Right atrium auricular region (tissue), 2 donors: Measurements from ENCODE around the gene MYO18A. TPM values are rescaled to one million over a fixed set of nuclear protein-coding genes. Genes with fewer than 3 reads are reported as not detected.

Experiments
- DNase-seq: peaks from one replicate; pipeline ENCODE4 v3.0.0-alpha.2; 2019; ENCODE audit warnings: low spot score
- H3K27ac ChIP-seq, 2 donors: fragments of 200-600 bp; sonication (generic); 1 replicate in 1 of 2; 2 replicates in 1 of 2; pipeline ENCODE4 v1.5.1; 2016 to 2019
- H3K27me3 ChIP-seq, 2 donors: fragments of 200-600 bp; sonication (generic); one replicate each; pipeline versions ENCODE4 v1.5.1 to v1.6.0; 2017 to 2019
- H3K36me3 ChIP-seq: fragments of 200-600 bp; sonication (generic); one replicate; pipeline ENCODE4 v1.5.1; 2016
- H3K4me1 ChIP-seq, 2 donors: fragments of 200-600 bp; sonication (generic); one replicate each; pipeline versions ENCODE4 v1.5.1 to v1.6.0; 2017 to 2019
- H3K4me3 ChIP-seq, 2 donors: fragments of 200-600 bp; sonication (generic); 1 replicate in 1 of 2; 2 replicates in 1 of 2; pipeline ENCODE4 v1.5.1; 2017 to 2019; ENCODE audit warnings: mild to moderate bottlenecking in 1 of 2, moderate library complexity in 1 of 2
- H3K9me3 ChIP-seq, 2 donors: fragments of 200-600 bp; sonication (generic); one replicate each; pipeline ENCODE4 v1.5.1; 2019
- total RNA-seq, 2 donors: library from RNA; depleted of rRNA; stranded (reverse); fragments of >200 nt; gene quantifications; one replicate each; pipeline ENCODE4 v1.1.0, GENCODE V29; 2016
- TF ChIP-seq, protein P1 (sequence below), 2 donors: fragments of 200-600 bp; sonication (generic); IDR thresholded peaks; one replicate each; pipeline ENCODE4 v1.5.1; 2019; ENCODE audit warnings: antibody characterized with exemption in 2 of 2

MYO18A gene
- total RNA-seq, 2 donors from 2014 or later: 159 to 219 TPM

DNA sequence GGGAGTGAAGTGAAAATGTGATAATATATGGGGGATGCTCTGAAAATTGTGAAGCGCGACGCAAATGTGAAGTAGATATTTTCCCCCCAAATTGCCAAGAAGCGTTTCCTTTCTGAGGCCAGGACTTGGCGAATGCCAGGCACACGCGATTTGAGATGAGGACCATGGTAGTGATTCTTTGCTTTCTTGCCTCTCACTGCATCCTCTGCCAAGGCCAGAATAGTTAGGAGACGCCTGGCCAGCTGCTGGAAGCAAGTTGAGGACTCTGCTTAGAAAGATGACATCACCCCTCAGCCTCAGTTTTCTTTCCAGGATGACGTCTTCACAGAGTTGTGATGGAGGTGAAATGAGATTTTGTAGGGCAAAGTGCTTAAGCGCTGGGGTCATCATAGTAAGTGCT lies 111.4 kb downstream of the MYO18A start:
- H3K4me1 ChIP-seq: peaks cover 0 to 21% of the 10 kb centered on the region in 2 donors
- H3K27ac ChIP-seq: no peak overlapping the region
- DNase-seq: no peak
- no peaks in the 10 kb centered on the region for H3K27me3 ChIP-seq
- TF ChIP-seq, protein P1, sequence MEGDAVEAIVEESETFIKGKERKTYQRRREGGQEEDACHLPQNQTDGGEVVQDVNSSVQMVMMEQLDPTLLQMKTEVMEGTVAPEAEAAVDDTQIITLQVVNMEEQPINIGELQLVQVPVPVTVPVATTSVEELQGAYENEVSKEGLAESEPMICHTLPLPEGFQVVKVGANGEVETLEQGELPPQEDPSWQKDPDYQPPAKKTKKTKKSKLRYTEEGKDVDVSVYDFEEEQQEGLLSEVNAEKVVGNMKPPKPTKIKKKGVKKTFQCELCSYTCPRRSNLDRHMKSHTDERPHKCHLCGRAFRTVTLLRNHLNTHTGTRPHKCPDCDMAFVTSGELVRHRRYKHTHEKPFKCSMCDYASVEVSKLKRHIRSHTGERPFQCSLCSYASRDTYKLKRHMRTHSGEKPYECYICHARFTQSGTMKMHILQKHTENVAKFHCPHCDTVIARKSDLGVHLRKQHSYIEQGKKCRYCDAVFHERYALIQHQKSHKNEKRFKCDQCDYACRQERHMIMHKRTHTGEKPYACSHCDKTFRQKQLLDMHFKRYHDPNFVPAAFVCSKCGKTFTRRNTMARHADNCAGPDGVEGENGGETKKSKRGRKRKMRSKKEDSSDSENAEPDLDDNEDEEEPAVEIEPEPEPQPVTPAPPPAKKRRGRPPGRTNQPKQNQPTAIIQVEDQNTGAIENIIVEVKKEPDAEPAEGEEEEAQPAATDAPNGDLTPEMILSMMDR (IDR thresholded peaks at IDR 0.05): no peak
- H3K36me3 ChIP-seq: no peaks in the 10 kb centered on the region
- no peak overlapping the region for H3K4me3 ChIP-seq
- H3K9me3 ChIP-seq: no peaks in the 10 kb centered on the region

DNA sequence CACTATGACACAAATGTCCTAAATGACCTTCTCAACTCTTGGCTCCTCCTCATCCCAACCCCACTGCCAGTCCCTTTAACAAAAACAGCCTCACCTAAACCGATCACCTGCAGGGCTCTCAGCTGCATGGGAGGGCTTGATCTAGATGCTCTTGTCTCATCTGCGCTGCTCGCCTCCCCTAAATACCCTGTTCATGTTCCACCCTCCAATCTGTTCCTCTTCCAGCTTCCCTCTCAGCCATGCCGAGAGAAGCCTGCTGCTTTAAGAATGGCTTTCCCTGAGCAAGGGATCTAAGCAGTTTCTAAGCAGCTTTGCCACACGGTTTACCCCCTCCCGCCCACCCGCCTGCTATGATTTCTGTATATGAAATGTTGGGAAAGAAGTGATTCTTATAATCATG lies 113.6 kb downstream of the MYO18A start:
- H3K27me3 ChIP-seq: no peaks in the 10 kb centered on the region
- no peak overlapping the region for H3K27ac ChIP-seq
- H3K4me1 ChIP-seq: peaks cover 0 to 21% of the 10 kb centered on the region in 2 donors
- TF ChIP-seq, protein P1 (IDR thresholded peaks at IDR 0.05): no peak
- no peak overlapping the region for H3K4me3 ChIP-seq
- H3K36me3 ChIP-seq: no peaks in the 10 kb centered on the region
- no peaks in the 10 kb centered on the region for H3K9me3 ChIP-seq
- DNase-seq: no peak

DNA sequence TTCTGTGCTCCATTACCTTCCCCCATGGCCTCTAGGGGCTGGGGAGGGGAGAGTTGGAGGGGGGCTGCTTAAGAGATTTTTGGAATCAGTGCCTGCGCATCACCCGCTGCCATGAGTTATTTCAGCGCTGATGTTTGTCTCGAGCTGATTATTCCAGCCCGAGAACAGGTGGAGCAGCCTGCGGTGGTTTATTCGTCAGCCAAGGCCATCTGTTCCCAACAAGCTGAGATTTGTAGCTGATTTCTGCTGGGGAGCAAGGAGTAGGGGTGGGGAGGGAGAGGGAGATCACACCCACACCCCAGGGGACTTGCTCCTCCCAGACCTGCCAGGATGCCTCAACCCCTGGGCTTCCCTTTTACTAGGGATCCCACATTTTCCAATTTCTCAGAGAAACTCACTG lies 114.2 kb downstream of the MYO18A start:
- H3K27me3 ChIP-seq: no peaks in the 10 kb centered on the region
- DNase-seq: no peak

DNA sequence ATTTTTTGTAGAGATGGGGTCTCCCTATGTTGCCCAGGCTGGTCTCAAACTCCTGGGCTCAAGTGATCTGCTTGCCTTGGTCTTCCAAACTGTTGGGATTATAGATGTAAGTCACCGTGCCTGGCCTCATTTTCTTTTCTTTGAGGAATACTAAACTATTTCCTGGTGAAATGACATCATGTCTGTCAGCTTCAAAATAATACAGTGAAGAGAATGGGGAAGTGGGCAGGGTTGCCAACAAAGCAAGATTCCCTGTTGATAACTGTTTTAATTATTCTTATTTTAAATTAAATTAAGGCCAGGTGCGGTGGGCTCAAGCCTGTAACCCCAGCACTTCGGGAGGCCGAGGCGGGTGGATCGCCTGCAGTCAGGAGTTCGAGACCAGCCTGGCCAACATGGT lies 116.2 kb downstream of the MYO18A start:
- TF ChIP-seq, protein P1 (IDR thresholded peaks at IDR 0.05): no peak
- Histone ChIP-seq H3K27me3 (no peaks in the 10 kb centered on the region), H3K4me3 (no peak overlapping the region), H3K9me3 (no peaks in the 10 kb centered on the region), H3K4me1 (peaks cover 0 to 15% of the 10 kb centered on the region in 2 donors), H3K27ac (no peak overlapping the region), H3K36me3 (no peaks in the 10 kb centered on the region)
- no peak for DNase-seq

More for the DNA sequence above, 114.2 kb downstream of the MYO18A start:
- H3K4me1 ChIP-seq: peaks cover 0 to 24% of the 10 kb centered on the region in 2 donors
- no peak overlapping the region for H3K27ac ChIP-seq
- TF ChIP-seq, protein P1 (IDR thresholded peaks at IDR 0.05): no peak
- H3K36me3 ChIP-seq: no peaks in the 10 kb centered on the region
- no peak overlapping the region for H3K4me3 ChIP-seq
- H3K9me3 ChIP-seq: no peaks in the 10 kb centered on the region

DNA sequence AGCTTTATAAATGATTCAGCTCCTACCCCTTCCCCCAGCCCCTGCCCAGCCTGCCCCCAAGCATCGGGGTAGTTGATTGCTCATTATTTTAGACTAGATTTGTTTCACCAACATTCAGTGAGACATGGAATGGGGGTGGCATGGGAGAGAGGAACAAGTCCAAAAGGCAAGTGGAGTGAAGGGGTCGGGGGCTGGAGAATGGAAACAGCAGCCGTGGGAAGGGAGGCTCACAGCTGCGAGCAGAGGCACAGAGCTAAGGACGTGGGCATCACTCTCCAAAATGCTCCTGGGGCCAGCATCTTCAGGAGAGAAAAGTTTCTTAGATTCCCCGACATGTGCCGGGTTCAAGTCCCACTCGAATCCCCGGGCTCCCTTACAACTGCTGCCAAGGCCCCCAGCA lies 118.0 kb downstream of the MYO18A start:
- no peaks in the 10 kb centered on the region for H3K27me3 ChIP-seq
- H3K4me1 ChIP-seq: peaks cover 0 to 15% of the 10 kb centered on the region in 2 donors
- no peak for DNase-seq
- H3K9me3 ChIP-seq: no peaks in the 10 kb centered on the region
- no peak overlapping the region for H3K4me3 ChIP-seq
- no peak overlapping the region for H3K27ac ChIP-seq
- H3K36me3 ChIP-seq: no peaks in the 10 kb centered on the region
- TF ChIP-seq, protein P1 (IDR thresholded peaks at IDR 0.05): no peak

DNA sequence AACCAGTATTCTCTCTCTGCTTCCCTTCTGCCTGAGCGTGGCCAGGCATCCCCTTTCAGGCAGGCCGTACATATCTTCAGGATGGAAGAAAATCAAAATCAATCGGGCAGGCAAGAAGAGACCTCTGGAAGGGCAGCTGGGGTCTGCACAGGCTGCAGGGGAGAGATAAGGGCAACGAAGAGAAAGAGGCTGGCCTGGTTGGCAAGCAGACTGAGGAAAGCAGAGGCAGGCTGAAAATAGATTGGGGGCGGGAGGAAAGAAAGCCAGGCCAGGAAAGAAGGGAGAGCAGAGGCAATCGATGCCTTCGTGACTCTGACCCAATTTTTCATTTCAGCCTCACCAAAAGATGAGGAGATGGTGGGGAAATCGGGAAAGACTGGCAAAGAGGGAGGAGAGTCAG lies 119.2 kb downstream of the MYO18A start:
- DNase-seq: no peak
- Histone ChIP-seq H3K9me3 (no peaks in the 10 kb centered on the region), H3K27ac (no peak overlapping the region), H3K4me1 (peaks cover 0 to 15% of the 10 kb centered on the region in 2 donors), H3K36me3 (no peaks in the 10 kb centered on the region), H3K4me3 (no peak overlapping the region), H3K27me3 (no peaks in the 10 kb centered on the region)
- TF ChIP-seq, protein P1 (IDR thresholded peaks at IDR 0.05): no peak
